Spinal cord (tissue), 10 donors: ENCODE data around the gene GTF2A2. TPM values are rescaled to one million over a fixed set of nuclear protein-coding genes. Genes with fewer than 3 reads are reported as not detected.
A peak's percentile ranks its signal among the peaks of the same experiment; 100 is the strongest.

ENCODE experiments used
- DNase-seq, 6 donors: peaks; one replicate each; pipeline versions ENCODE4 v3.0.0 to v3.0.0-alpha.2; 2013 to 2015; ENCODE audit warnings: low spot score in 6 of 6, low read depth in 4 of 6
- H3K27ac ChIP-seq: one replicate; pipeline ENCODE4 v1.5.1; 2013; ENCODE audit warnings: low read depth, low read length, control low read depth
- H3K27me3 ChIP-seq: one replicate; pipeline ENCODE4 v1.6.1; 2013; ENCODE audit warnings: low read length; ENCODE audit not compliant: control insufficient read depth, insufficient read depth
- H3K36me3 ChIP-seq: one replicate; pipeline ENCODE4 v1.6.1; 2013; ENCODE audit warnings: low read length; ENCODE audit not compliant: control insufficient read depth, insufficient read depth
- H3K4me1 ChIP-seq: one replicate; pipeline ENCODE4 v1.6.1; 2013; ENCODE audit warnings: low read length; ENCODE audit not compliant: control insufficient read depth, insufficient read depth
- H3K4me3 ChIP-seq: one replicate; pipeline ENCODE4 v1.5.1; 2013; ENCODE audit warnings: low read depth, low read length, control low read depth
- H3K9me3 ChIP-seq: one replicate; pipeline ENCODE4 v1.6.1; 2013; ENCODE audit warnings: low read length; ENCODE audit not compliant: control insufficient read depth, insufficient read depth
- WGBS: methylation state at CpG from one replicate; pipeline ENCODE4 v1.1.5; 2013; ENCODE audit warnings: missing lambda C conversion rate; ENCODE audit not compliant: insufficient coverage; 5-methylcytosine and 5-hydroxymethylcytosine counted together
- polyA plus RNA-seq, 2 donors: library from polyadenylated mRNA; unstranded; fragments of 120-200 nt; gene quantifications; one replicate each; pipeline ENCODE4 v1.2.1, GENCODE V29; 2013; ENCODE audit not compliant: insufficient read length in 2 of 2
- total RNA-seq, 2 donors: library from RNA; depleted of rRNA in 1 of 2; stranded (reverse); fragments of 120-200 nt in 1 of 2; fragments of >200 nt in 1 of 2; gene quantifications; one replicate each; pipeline versions ENCODE4 v1.2.3 to v1.2.4, GENCODE V29; 2013 to 2014
- donor health status: healthy.

The GTF2A2 gene
- total and polyA plus RNA-seq, 4 donors: 53.9 to 182 (median 123) TPM

DNA sequence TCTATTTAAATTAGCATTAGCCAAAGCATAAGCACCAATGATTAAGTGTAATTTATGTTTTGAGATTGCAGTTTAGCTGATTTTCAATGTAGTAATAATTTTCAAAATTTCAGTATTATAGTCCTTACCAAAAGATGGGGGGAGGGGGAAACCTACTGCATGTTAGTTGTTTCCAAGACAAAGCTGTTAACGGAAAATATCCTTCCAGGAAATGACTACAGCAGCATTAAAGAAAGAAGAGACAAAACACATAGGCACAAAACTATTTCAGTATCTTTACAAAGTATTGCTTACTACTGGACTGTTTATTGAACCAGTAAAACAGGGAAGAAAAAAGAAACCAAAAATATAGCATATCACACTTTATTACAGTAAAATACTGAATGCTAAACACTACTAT, 21.3 kb upstream of the GTF2A2 start:
- Histone ChIP-seq H3K36me3 (peaks cover 43% of the 10 kb centered on the region), H3K4me1 (no peaks in the 10 kb centered on the region), H3K4me3 (no peak overlapping the region), H3K9me3 (no peaks in the 10 kb centered on the region), H3K27me3 (no peaks in the 10 kb centered on the region), H3K27ac (no peak overlapping the region)
- WGBS: no CpG with 5 or more reads among the region's 1 CpG
- no peak for DNase-seq

- H3K4me3 ChIP-seq: no peak overlapping the region
- no peaks in the 10 kb centered on the region for H3K4me1 ChIP-seq
- H3K27ac ChIP-seq: no peak overlapping the region
- H3K9me3 ChIP-seq: no peaks in the 10 kb centered on the region
- peaks cover 45% of the 10 kb centered on the region for H3K36me3 ChIP-seq
- DNase-seq: no peak
- H3K27me3 ChIP-seq: no peaks in the 10 kb centered on the region
- WGBS: no CpG with 5 or more reads among the region's 1 CpG
These were observed 20.9 kb upstream of the GTF2A2 start for GRCh38 chr15:59678172-59678571.

DNA sequence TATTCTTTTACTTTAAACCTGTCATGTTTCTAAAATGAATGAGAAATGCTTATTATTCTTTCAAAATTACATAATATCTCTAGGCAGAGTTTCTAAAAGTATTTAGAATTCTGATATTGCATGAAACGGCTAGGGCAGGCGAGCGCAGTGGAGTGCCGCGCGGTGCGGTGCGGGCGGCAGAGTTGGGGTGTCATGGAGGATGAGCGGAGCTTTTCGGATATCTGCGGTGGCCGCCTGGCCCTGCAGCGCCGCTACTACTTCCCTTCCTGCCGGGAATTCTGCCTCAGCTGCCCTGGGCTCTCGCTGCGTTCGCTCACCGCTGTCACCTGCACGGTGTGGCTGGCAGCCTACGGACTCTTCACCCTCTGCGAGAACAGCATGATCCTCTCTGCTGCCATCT, 19.2 kb upstream of the GTF2A2 start:
- H3K36me3 ChIP-seq: peaks cover 49% of the 10 kb centered on the region

GRCh38 chr15:59674361-59674877, 17.1 kb upstream of the GTF2A2 start:
- no CpG with 5 or more reads among the region's 3 CpGs for WGBS
- Histone ChIP-seq H3K9me3 (no peaks in the 10 kb centered on the region), H3K4me3 (no peak overlapping the region), H3K4me1 (no peaks in the 10 kb centered on the region), H3K36me3 (peaks cover 46% of the 10 kb centered on the region), H3K27me3 (no peaks in the 10 kb centered on the region), H3K27ac (no peak overlapping the region)
- DNase-seq: no peak

More for the DNA sequence above, 19.2 kb upstream of the GTF2A2 start:
- H3K4me1 ChIP-seq: no peaks in the 10 kb centered on the region
- H3K27ac ChIP-seq: no peak overlapping the region
- no peaks in the 10 kb centered on the region for H3K9me3 ChIP-seq
- no peaks in the 10 kb centered on the region for H3K27me3 ChIP-seq
- WGBS: 94% methylated on average over 22 of the region's 23 CpGs
- no peak overlapping the region for H3K4me3 ChIP-seq
- DNase-seq: no peak

DNA sequence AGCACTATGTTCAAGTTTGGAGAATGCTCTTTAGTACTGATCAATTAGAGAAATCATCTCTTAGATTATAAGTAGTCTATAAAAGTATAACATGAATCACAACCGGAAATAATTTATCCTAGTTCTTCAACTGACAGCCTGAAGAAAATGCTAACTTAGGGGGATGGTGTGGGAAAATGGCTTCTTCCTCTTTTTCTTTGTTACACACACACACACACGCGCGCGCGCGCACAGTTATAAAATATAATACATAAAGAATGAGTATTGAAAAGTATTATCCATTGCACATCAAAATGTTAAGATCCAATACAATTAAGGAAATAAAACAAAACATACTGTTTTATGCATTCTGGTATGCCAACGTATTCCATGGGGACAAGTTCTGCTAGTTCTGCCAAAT, 11.2 kb upstream of the GTF2A2 start:
- H3K9me3 ChIP-seq: no peaks in the 10 kb centered on the region
- no peak overlapping the region for H3K27ac ChIP-seq
- no peak for DNase-seq
- no peak overlapping the region for H3K4me3 ChIP-seq
- H3K36me3 ChIP-seq: peaks cover 32% of the 10 kb centered on the region
- H3K27me3 ChIP-seq: no peaks in the 10 kb centered on the region
- H3K4me1 ChIP-seq: no peaks in the 10 kb centered on the region
- WGBS: no CpG with 5 or more reads among the region's 8 CpGs

GRCh38 chr15:59662260-59662659, 4.9 kb upstream of the GTF2A2 start:
- H3K9me3 ChIP-seq: no peaks in the 10 kb centered on the region
- H3K4me3 ChIP-seq: no peak overlapping the region
- WGBS: no CpG with 5 or more reads among the region's 1 CpG
- peaks cover 8% of the 10 kb centered on the region for H3K36me3 ChIP-seq
- H3K27me3 ChIP-seq: no peaks in the 10 kb centered on the region
- DNase-seq: peak in 1 of 6 donors; percentile 13
- no peak overlapping the region for H3K27ac ChIP-seq
- H3K4me1 ChIP-seq: peaks cover 5% of the 10 kb centered on the region

DNA sequence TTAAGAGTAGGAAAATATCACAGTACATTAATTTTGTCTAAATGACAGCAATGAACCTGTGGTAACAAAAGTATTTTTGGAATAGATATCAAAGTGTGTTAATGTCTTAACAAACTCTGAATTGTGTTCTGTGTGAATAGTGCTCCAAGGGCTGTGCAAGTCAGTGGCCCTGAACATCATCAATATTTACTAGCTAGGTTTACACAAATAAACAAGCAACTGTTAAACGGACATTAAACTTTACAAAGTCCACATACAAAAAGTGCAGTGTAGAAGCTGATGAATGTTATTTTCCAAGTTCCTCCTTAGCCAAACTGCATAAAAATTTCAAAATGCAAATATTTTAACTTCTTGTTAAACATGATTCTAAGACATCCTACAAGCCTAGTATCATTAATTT, 2.1 kb upstream of the GTF2A2 start:
- DNase-seq: no peak
- Histone ChIP-seq H3K4me1 (peaks cover 5% of the 10 kb centered on the region), H3K9me3 (no peaks in the 10 kb centered on the region), H3K4me3 (no peak overlapping the region), H3K36me3 (no peaks in the 10 kb centered on the region), H3K27me3 (no peaks in the 10 kb centered on the region), H3K27ac (no peak overlapping the region)
- WGBS: no CpG with 5 or more reads among the region's 1 CpG

DNA sequence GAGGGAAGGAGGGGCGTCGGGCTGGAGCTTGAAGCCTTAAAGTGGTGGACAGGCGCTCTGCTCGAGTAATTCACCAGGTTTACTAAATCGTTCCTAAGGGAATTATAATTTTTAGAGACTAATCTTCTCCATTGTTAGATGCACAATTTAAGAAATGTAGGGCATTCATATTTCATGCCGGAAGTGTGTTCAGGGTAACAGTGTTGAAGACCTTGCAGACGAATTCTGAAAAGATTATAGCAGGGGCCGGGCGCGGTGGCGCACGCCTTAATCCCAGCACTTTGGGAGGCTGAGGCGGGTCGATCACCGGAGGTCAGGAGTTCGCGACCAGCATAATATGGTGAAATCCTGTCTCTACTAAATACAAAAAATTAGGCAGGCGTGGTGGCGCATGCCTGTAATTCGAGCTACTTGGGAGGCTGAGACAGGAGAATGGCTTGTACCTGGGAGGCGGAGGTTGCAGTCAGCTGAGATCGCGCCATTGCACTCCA, 365 bp upstream of the GTF2A2 start:
- DNase-seq: no peak
- no peak overlapping the region for H3K27ac ChIP-seq
- H3K9me3 ChIP-seq: no peaks in the 10 kb centered on the region
- H3K4me1 ChIP-seq: peaks cover 5% of the 10 kb centered on the region
- H3K36me3 ChIP-seq: no peaks in the 10 kb centered on the region
- H3K4me3 ChIP-seq: peak overlapping the region; percentile 92
- WGBS: 39% methylated on average over 9 of the region's 23 CpGs
- H3K27me3 ChIP-seq: no peaks in the 10 kb centered on the region

DNA sequence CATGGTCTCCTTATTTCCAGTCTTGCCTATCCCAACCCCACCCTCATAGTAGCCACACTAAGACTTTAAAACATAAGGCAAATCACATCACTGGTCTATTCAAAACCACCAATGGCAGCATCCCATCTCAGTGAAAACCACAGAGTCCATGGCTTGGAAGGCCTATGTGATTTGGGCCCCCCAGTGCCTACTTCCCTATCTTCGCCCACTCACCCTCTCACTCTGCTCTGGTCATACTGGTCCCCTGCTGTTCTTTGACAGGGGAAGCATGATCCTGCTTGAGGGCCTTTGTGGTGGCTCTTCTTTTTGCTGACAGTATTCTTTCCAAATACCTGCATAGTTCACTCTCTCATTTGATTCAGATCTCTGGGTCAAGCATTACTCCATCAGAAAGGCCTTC, 3.3 kb downstream of the GTF2A2 start:
- WGBS: 100% methylated on average over 1 of the region's 1 CpG
- Histone ChIP-seq H3K9me3 (no peaks in the 10 kb centered on the region), H3K36me3 (peaks cover 4% of the 10 kb centered on the region), H3K27me3 (no peaks in the 10 kb centered on the region), H3K27ac (no peak overlapping the region), H3K4me1 (peaks cover 5% of the 10 kb centered on the region), H3K4me3 (no peak overlapping the region)
- no peak for DNase-seq

DNA sequence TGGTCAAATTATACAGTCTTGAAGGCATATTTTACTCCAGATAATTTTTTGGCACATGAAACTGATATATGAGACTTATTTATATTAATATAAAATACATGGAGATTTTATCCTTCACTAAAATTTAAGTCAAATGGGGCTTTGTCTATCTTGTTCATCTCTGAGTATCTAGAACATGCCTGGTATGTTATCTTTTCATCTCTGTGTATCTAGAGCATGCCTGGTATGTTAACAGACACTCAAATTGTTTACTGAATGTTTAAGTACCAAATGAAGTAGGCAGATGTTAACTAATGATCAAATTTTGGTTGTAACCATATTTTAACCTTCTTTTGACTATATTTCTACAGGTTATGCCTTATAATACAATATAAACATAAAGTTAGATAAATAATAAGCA, 7.7 kb downstream of the GTF2A2 start:
- DNase-seq: no peak
- no peaks in the 10 kb centered on the region for H3K4me1 ChIP-seq
- H3K36me3 ChIP-seq: peaks cover 7% of the 10 kb centered on the region
- H3K4me3 ChIP-seq: no peak overlapping the region
- no peaks in the 10 kb centered on the region for H3K9me3 ChIP-seq
- no peak overlapping the region for H3K27ac ChIP-seq
- no peaks in the 10 kb centered on the region for H3K27me3 ChIP-seq
